Liver (tissue), 9 donors: ENCODE measurements around the gene KAZN. TPM values are rescaled to one million over a fixed set of nuclear protein-coding genes. Genes with fewer than 3 reads are reported as not detected.

Experiments
- DNase-seq: peaks from one replicate; pipeline ENCODE4 v3.0.0-alpha.2; 2017; ENCODE audit warnings: low spot score
- H3K27ac ChIP-seq, 2 donors: one replicate each; pipeline ENCODE4 v1.7.0; 2013; ENCODE audit warnings: inconsistent platforms in 2 of 2, low read length in 2 of 2, control low read depth in 1 of 2, low read depth in 1 of 2, mild to moderate bottlenecking in 1 of 2
- H3K27me3 ChIP-seq, 4 donors: one replicate each; pipeline versions ENCODE4 v1.6.1 to v1.7.0; 2013; ENCODE audit warnings: low read length in 3 of 4, inconsistent platforms in 1 of 4, mild to moderate bottlenecking in 1 of 4, moderate library complexity in 1 of 4; ENCODE audit not compliant: control insufficient read depth in 4 of 4, insufficient read depth in 4 of 4
- H3K36me3 ChIP-seq, 4 donors: one replicate each; pipeline versions ENCODE4 v1.6.1 to v1.7.0; 2013; ENCODE audit warnings: low read length in 3 of 4, mild to moderate bottlenecking in 3 of 4, low read depth in 1 of 4, moderate library complexity in 1 of 4; ENCODE audit not compliant: control insufficient read depth in 4 of 4, insufficient read depth in 3 of 4
- H3K4me1 ChIP-seq, 4 donors: one replicate each; pipeline versions ENCODE4 v1.6.1 to v1.7.0; 2013; ENCODE audit warnings: low read length in 3 of 4, mild to moderate bottlenecking in 3 of 4, moderate library complexity in 1 of 4; ENCODE audit not compliant: control insufficient read depth in 4 of 4, insufficient read depth in 4 of 4
- H3K4me3 ChIP-seq, 3 donors: one replicate each; pipeline versions ENCODE4 v1.6.1 to v1.7.0; 2013; ENCODE audit warnings: low read length in 3 of 3, control low read depth in 1 of 3, low read depth in 1 of 3, mild to moderate bottlenecking in 1 of 3
- H3K9ac ChIP-seq, 2 donors: one replicate each; pipeline ENCODE4 v1.7.0; 2013; ENCODE audit warnings: low read length in 2 of 2, mild to moderate bottlenecking in 2 of 2, moderate library complexity in 2 of 2, control low read depth in 1 of 2, low read depth in 1 of 2
- H3K9me3 ChIP-seq, 4 donors: one replicate each; pipeline versions ENCODE4 v1.6.1 to v1.7.0; 2013; ENCODE audit warnings: low read length in 3 of 4; ENCODE audit not compliant: control insufficient read depth in 4 of 4
- EGR1 ChIP-seq, 2 donors: IDR thresholded peaks; 2 replicates each; pipeline ENCODE4 v1.6.1; 2016 to 2018; ENCODE audit warnings: antibody characterized with exemption in 2 of 2, low read depth in 2 of 2
- FOXA1 ChIP-seq: IDR thresholded peaks from 2 replicates; pipeline ENCODE4 v1.6.1; 2016; ENCODE audit warnings: antibody characterized with exemption
- FOXA2 ChIP-seq: IDR thresholded peaks from 2 replicates; pipeline ENCODE4 v1.6.1; 2016; ENCODE audit warnings: antibody characterized with exemption
- GABPA ChIP-seq, 2 donors: IDR thresholded peaks in 1 of 2; conservative IDR thresholded peaks in 1 of 2; 2 replicates each; pipeline ENCODE4 v1.6.1; 2016; ENCODE audit warnings: antibody characterized with exemption in 2 of 2, mild to moderate bottlenecking in 1 of 2, moderate library complexity in 1 of 2
- HNF4A ChIP-seq, 2 donors: conservative IDR thresholded peaks; 2 replicates each; pipeline ENCODE4 v1.6.1; 2016; ENCODE audit warnings: antibody characterized with exemption in 2 of 2, mild to moderate bottlenecking in 2 of 2
- HNF4G ChIP-seq: IDR thresholded peaks from 2 replicates; pipeline ENCODE4 v1.6.1; 2016; ENCODE audit warnings: antibody characterized with exemption
- JUND ChIP-seq, 2 donors: IDR thresholded peaks; 2 replicates each; pipeline ENCODE4 v1.6.1; 2016; ENCODE audit warnings: antibody characterized with exemption in 2 of 2
- NR2F2 ChIP-seq: IDR thresholded peaks from 2 replicates; pipeline ENCODE4 v1.6.1; 2016; ENCODE audit warnings: antibody characterized with exemption
- RAD21 ChIP-seq, 2 donors: IDR thresholded peaks; 2 replicates each; pipeline ENCODE4 v1.6.1; 2016; ENCODE audit warnings: antibody characterized with exemption in 2 of 2, mild to moderate bottlenecking in 2 of 2
- RXRA ChIP-seq, 2 donors: IDR thresholded peaks; 2 replicates each; pipeline ENCODE4 v1.6.1; 2017 to 2018; ENCODE audit warnings: antibody characterized with exemption in 2 of 2, mild to moderate bottlenecking in 1 of 2
- SP1 ChIP-seq: IDR thresholded peaks from 2 replicates; pipeline ENCODE4 v1.6.1; 2018; ENCODE audit warnings: antibody characterized with exemption, mild to moderate bottlenecking
- TAF1 ChIP-seq: conservative IDR thresholded peaks from 2 replicates; pipeline ENCODE4 v1.6.1; 2016; ENCODE audit warnings: antibody characterized with exemption, mild to moderate bottlenecking
- YY1 ChIP-seq: IDR thresholded peaks from 2 replicates; pipeline ENCODE4 v1.6.1; 2016; ENCODE audit warnings: antibody characterized with exemption, mild to moderate bottlenecking
- WGBS: extraction: QIAGEN DNeasy Blood & Tissue Kit; methylation state at CpG from one replicate; pipeline ENCODE4 v1.1.7; 2013; 5-methylcytosine and 5-hydroxymethylcytosine counted together
- polyA plus RNA-seq, 2 donors: library from polyadenylated mRNA; stranded (reverse) in 1 of 2; unstranded in 1 of 2; fragments of 200-250 nt in 1 of 2; fragments of >200 nt in 1 of 2; fragmentation: Nextera tagmentation in 1 of 2; extraction: Ambion mirVana in 1 of 2; gene quantifications; one replicate each; pipeline versions ENCODE4 v1.2.1 to v1.2.3, GENCODE V29; 2013 to 2015
- total RNA-seq, 2 donors: library from RNA; depleted of rRNA; stranded (reverse); fragments of >200 nt; gene quantifications; one replicate each; pipeline ENCODE4 v1.2.3, GENCODE V29; 2014
- TF ChIP-seq, protein P1 (sequence below): IDR thresholded peaks from 2 replicates; pipeline ENCODE4 v1.6.1; 2016; ENCODE audit warnings: antibody characterized with exemption
- TF ChIP-seq, protein P2 (sequence below): fragments of 150-350 bp; IDR thresholded peaks from 2 replicates; pipeline ENCODE4 v1.5.1; 2017; ENCODE audit warnings: improper control_type of control experiment, low read depth, low read length; ENCODE audit not compliant: missing input control
- TF ChIP-seq, protein P3 (sequence below): IDR thresholded peaks from 2 replicates; pipeline ENCODE4 v1.6.1; 2016; ENCODE audit warnings: antibody characterized with exemption, mild to moderate bottlenecking
- TF ChIP-seq, protein P4 (sequence below): IDR thresholded peaks from 2 replicates; pipeline ENCODE4 v1.6.1; 2016; ENCODE audit warnings: antibody characterized with exemption
- TF ChIP-seq, protein P5 (sequence below): IDR thresholded peaks from 2 replicates; pipeline ENCODE4 v1.6.1; 2016; ENCODE audit warnings: antibody characterized with exemption
- donor health status: healthy.
- donor health status: healthy.
- donor health status: healthy.
- donor health status: healthy.
- donor health status: healthy.

The KAZN gene
- total and polyA plus RNA-seq, 4 donors: 1.9 to 6.9 (median 2.4) TPM

DNA sequence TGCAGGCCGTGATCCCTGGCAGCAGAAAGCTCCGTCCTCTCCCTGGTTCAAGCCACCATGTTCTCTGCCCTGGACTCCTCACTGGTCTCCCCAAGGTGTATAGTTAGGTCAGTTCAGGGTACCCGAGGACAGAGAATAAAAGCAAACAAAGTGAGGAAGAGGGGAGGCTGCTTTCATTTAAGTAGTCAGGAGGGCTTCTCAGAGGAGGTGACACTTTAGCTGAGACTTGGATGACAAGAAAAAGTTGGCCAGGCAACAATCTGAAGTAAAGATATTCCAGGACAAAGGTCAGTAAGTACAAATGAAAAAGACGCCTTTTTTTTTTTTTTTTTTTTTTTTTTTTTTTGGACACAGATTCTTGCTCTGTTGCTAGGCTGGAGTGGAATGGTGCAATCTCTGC is 297.2 kb downstream of the KAZN start:
- H3K9ac ChIP-seq: no peak overlapping the region
- DNase-seq: no peak
- no peaks in the 10 kb centered on the region for H3K4me1 ChIP-seq
- H3K27me3 ChIP-seq: peaks cover 0 to 2% (median 0%) of the 10 kb centered on the region in 4 donors
- TF ChIP-seq, protein P1, sequence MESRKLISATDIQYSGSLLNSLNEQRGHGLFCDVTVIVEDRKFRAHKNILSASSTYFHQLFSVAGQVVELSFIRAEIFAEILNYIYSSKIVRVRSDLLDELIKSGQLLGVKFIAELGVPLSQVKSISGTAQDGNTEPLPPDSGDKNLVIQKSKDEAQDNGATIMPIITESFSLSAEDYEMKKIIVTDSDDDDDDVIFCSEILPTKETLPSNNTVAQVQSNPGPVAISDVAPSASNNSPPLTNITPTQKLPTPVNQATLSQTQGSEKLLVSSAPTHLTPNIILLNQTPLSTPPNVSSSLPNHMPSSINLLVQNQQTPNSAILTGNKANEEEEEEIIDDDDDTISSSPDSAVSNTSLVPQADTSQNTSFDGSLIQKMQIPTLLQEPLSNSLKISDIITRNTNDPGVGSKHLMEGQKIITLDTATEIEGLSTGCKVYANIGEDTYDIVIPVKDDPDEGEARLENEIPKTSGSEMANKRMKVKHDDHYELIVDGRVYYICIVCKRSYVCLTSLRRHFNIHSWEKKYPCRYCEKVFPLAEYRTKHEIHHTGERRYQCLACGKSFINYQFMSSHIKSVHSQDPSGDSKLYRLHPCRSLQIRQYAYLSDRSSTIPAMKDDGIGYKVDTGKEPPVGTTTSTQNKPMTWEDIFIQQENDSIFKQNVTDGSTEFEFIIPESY: no peak
- no peak for TF ChIP-seq TAF1
- TF ChIP-seq, protein P2, sequence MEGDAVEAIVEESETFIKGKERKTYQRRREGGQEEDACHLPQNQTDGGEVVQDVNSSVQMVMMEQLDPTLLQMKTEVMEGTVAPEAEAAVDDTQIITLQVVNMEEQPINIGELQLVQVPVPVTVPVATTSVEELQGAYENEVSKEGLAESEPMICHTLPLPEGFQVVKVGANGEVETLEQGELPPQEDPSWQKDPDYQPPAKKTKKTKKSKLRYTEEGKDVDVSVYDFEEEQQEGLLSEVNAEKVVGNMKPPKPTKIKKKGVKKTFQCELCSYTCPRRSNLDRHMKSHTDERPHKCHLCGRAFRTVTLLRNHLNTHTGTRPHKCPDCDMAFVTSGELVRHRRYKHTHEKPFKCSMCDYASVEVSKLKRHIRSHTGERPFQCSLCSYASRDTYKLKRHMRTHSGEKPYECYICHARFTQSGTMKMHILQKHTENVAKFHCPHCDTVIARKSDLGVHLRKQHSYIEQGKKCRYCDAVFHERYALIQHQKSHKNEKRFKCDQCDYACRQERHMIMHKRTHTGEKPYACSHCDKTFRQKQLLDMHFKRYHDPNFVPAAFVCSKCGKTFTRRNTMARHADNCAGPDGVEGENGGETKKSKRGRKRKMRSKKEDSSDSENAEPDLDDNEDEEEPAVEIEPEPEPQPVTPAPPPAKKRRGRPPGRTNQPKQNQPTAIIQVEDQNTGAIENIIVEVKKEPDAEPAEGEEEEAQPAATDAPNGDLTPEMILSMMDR: no peak
- TF ChIP-seq, protein P3, sequence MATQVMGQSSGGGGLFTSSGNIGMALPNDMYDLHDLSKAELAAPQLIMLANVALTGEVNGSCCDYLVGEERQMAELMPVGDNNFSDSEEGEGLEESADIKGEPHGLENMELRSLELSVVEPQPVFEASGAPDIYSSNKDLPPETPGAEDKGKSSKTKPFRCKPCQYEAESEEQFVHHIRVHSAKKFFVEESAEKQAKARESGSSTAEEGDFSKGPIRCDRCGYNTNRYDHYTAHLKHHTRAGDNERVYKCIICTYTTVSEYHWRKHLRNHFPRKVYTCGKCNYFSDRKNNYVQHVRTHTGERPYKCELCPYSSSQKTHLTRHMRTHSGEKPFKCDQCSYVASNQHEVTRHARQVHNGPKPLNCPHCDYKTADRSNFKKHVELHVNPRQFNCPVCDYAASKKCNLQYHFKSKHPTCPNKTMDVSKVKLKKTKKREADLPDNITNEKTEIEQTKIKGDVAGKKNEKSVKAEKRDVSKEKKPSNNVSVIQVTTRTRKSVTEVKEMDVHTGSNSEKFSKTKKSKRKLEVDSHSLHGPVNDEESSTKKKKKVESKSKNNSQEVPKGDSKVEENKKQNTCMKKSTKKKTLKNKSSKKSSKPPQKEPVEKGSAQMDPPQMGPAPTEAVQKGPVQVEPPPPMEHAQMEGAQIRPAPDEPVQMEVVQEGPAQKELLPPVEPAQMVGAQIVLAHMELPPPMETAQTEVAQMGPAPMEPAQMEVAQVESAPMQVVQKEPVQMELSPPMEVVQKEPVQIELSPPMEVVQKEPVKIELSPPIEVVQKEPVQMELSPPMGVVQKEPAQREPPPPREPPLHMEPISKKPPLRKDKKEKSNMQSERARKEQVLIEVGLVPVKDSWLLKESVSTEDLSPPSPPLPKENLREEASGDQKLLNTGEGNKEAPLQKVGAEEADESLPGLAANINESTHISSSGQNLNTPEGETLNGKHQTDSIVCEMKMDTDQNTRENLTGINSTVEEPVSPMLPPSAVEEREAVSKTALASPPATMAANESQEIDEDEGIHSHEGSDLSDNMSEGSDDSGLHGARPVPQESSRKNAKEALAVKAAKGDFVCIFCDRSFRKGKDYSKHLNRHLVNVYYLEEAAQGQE: no peak
- TF ChIP-seq, protein P4, sequence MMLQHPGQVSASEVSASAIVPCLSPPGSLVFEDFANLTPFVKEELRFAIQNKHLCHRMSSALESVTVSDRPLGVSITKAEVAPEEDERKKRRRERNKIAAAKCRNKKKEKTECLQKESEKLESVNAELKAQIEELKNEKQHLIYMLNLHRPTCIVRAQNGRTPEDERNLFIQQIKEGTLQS: no peak
- TF ChIP-seq HNF4G: no peak
- TF ChIP-seq GABPA (IDR thresholded peaks at IDR 0.05 in 1 of 2, conservative IDR thresholded peaks at IDR 0.05 in 1 of 2): no peak
- no peak for TF ChIP-seq RXRA (IDR thresholded peaks at IDR 0.05)
- no peak for TF ChIP-seq SP1
- TF ChIP-seq RAD21 (IDR thresholded peaks at IDR 0.05): no peak
- TF ChIP-seq, protein P5, sequence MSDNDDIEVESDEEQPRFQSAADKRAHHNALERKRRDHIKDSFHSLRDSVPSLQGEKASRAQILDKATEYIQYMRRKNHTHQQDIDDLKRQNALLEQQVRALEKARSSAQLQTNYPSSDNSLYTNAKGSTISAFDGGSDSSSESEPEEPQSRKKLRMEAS: no peak
- TF ChIP-seq NR2F2: no peak
- TF ChIP-seq JUND (IDR thresholded peaks at IDR 0.05): no peak
- TF ChIP-seq YY1: no peak
- TF ChIP-seq HNF4A (conservative IDR thresholded peaks at IDR 0.05): no peak
- TF ChIP-seq FOXA1: no peak
- no peak for TF ChIP-seq EGR1 (IDR thresholded peaks at IDR 0.05; ENCODE audit: low read depth in 2 of 2)
- no peak for TF ChIP-seq FOXA2
- H3K4me3 ChIP-seq: no peak overlapping the region
- no peak overlapping the region for H3K27ac ChIP-seq
- H3K9me3 ChIP-seq: no peaks in the 10 kb centered on the region
- H3K36me3 ChIP-seq: no peaks in the 10 kb centered on the region
- 73% methylated on average over 4 of the region's 4 CpGs for WGBS
